Neural cell (in vitro differentiated cells): ENCODE results near the gene ZNF878. TPM values are rescaled to one million over a fixed set of nuclear protein-coding genes. Genes with fewer than 3 reads are reported as not detected.

Experiments used
- H2AFZ ChIP-seq: fragments of 200-600, 300-800 bp; sonication (generic), shearing (Covaris generic); 2 replicates; pipeline ENCODE4 v1.6.0; 2014; ENCODE audit warnings: low read depth, mild to moderate bottlenecking, antibody characterized with exemption, low read length, moderate library complexity
- H3F3A ChIP-seq: fragments of 200-600 bp; shearing (Covaris generic); 2 replicates; pipeline ENCODE4 v1.6.1; 2016; ENCODE audit warnings: mild to moderate bottlenecking, moderate library complexity, mixed read lengths, antibody characterized with exemption, low read length; ENCODE audit not compliant: insufficient read depth, poor library complexity, severe bottlenecking
- H3K27ac ChIP-seq: fragments of 200-600, 300-800 bp; sonication (generic), shearing (Covaris generic); 2 replicates; pipeline ENCODE4 v1.5.1; 2014; ENCODE audit warnings: mild to moderate bottlenecking, low read length, moderate library complexity
- H3K27me3 ChIP-seq: fragments of 300-800, 200-600 bp; sonication (generic), shearing (Covaris generic); 2 replicates; pipeline ENCODE4 v1.6.0; 2014; ENCODE audit warnings: mild to moderate bottlenecking, low read depth, low read length, moderate library complexity; ENCODE audit not compliant: insufficient read depth
- H3K36me3 ChIP-seq: fragments of 300-800, 200-600 bp; sonication (generic), shearing (Covaris generic); 2 replicates; pipeline ENCODE4 v1.5.1; 2014; ENCODE audit warnings: mild to moderate bottlenecking, antibody characterized with exemption, low read length, moderate library complexity; ENCODE audit not compliant: insufficient read depth
- H3K4me2 ChIP-seq: fragments of 300-800, 200-600 bp; sonication (generic), shearing (Covaris generic); 2 replicates; pipeline ENCODE4 v1.6.0; 2014; ENCODE audit warnings: mild to moderate bottlenecking, low read length
- H3K4me3 ChIP-seq: fragments of 300-800, 200-600 bp; sonication (generic), shearing (Covaris generic); 2 replicates; pipeline ENCODE4 v1.5.1; 2014; ENCODE audit warnings: mild to moderate bottlenecking, low read length, moderate library complexity
- H3K79me2 ChIP-seq: fragments of 200-600 bp; shearing (Covaris generic); replicated peaks from 2 replicates; pipeline ENCODE4 v1.6.0; 2014; ENCODE audit warnings: mild to moderate bottlenecking, low read length, moderate library complexity; ENCODE audit not compliant: insufficient read depth
- H3K9ac ChIP-seq: fragments of 300-800, 200-600 bp; sonication (generic), shearing (Covaris generic); 2 replicates; pipeline ENCODE4 v1.6.1; 2016; ENCODE audit warnings: mild to moderate bottlenecking, low read length, mixed read lengths
- H3K9me2 ChIP-seq: fragments of 200-600 bp; shearing (Covaris generic); 2 replicates; pipeline ENCODE4 v1.6.1; 2016; ENCODE audit warnings: mild to moderate bottlenecking, low read length, mixed read lengths; ENCODE audit not compliant: insufficient read depth
- H3K9me3 ChIP-seq: fragments of 200-600, 300-800 bp; sonication (generic), shearing (Covaris generic); 2 replicates; pipeline ENCODE4 v1.6.1; 2016; ENCODE audit warnings: mild to moderate bottlenecking, mixed run types, low read length, moderate library complexity, mixed read lengths
- H4K20me1 ChIP-seq: fragments of 200-600 bp; shearing (Covaris generic); 2 replicates; pipeline ENCODE4 v1.6.1; 2016; ENCODE audit warnings: mild to moderate bottlenecking, mixed run types; ENCODE audit not compliant: insufficient read depth
- EP300 ChIP-seq: fragments of 450-650 bp; conservative IDR thresholded peaks from 2 replicates; pipeline ENCODE4 v1.6.1; 2014; ENCODE audit warnings: antibody characterized with exemption, mild to moderate bottlenecking, moderate library complexity; ENCODE audit not compliant: poor library complexity, severe bottlenecking
- EZH2 ChIP-seq: fragments of 200-600, 300-800 bp; shearing (Covaris generic), sonication (generic); IDR thresholded peaks from 2 replicates; pipeline ENCODE4 v1.6.1; 2014; ENCODE audit warnings: antibody characterized with exemption, low read length, borderline replicate concordance, mild to moderate bottlenecking; ENCODE audit not compliant: insufficient read depth, poor library complexity, severe bottlenecking
- MXI1 ChIP-seq: fragments of 450-650 bp; conservative IDR thresholded peaks from 2 replicates; pipeline ENCODE4 v1.6.1; 2014; ENCODE audit warnings: antibody characterized with exemption, mild to moderate bottlenecking; ENCODE audit not compliant: poor library complexity, severe bottlenecking
- POLR2AphosphoS5 ChIP-seq: IDR thresholded peaks from 2 replicates; pipeline ENCODE4 v1.6.1; 2012
- RAD21 ChIP-seq: fragments of 450-650 bp; conservative IDR thresholded peaks from 2 replicates; pipeline ENCODE4 v1.6.1; 2014; ENCODE audit warnings: antibody characterized with exemption, mild to moderate bottlenecking, moderate library complexity
- SMC3 ChIP-seq: fragments of 450-650 bp; conservative IDR thresholded peaks from 2 replicates; pipeline ENCODE4 v1.6.1; 2014; ENCODE audit warnings: antibody characterized with exemption, mild to moderate bottlenecking, moderate library complexity; ENCODE audit not compliant: poor library complexity
- TAF1 ChIP-seq: IDR thresholded peaks from 2 replicates; pipeline ENCODE4 v1.6.1; 2012; ENCODE audit warnings: low read depth
- polyA plus RNA-seq: library from polyadenylated mRNA; depleted of rRNA; stranded (reverse); fragments of >200 nt; gene quantifications from 2 replicates; pipeline ENCODE4 v1.2.3, GENCODE V29; 2014
- TF ChIP-seq, protein P1 (sequence below): fragments of 450-650 bp; IDR thresholded peaks from 2 replicates; pipeline ENCODE4 v1.5.1; 2014; ENCODE audit warnings: antibody characterized with exemption, mild to moderate bottlenecking, moderate library complexity; ENCODE audit not compliant: poor library complexity, severe bottlenecking
- TF ChIP-seq, protein P2 (sequence below): IDR thresholded peaks from 2 replicates; pipeline ENCODE4 v1.6.1; 2012; ENCODE audit warnings: borderline replicate concordance

ZNF878 gene
- polyA plus RNA-seq, 1 donor from 2014 or later = 0.21 TPM

DNA sequence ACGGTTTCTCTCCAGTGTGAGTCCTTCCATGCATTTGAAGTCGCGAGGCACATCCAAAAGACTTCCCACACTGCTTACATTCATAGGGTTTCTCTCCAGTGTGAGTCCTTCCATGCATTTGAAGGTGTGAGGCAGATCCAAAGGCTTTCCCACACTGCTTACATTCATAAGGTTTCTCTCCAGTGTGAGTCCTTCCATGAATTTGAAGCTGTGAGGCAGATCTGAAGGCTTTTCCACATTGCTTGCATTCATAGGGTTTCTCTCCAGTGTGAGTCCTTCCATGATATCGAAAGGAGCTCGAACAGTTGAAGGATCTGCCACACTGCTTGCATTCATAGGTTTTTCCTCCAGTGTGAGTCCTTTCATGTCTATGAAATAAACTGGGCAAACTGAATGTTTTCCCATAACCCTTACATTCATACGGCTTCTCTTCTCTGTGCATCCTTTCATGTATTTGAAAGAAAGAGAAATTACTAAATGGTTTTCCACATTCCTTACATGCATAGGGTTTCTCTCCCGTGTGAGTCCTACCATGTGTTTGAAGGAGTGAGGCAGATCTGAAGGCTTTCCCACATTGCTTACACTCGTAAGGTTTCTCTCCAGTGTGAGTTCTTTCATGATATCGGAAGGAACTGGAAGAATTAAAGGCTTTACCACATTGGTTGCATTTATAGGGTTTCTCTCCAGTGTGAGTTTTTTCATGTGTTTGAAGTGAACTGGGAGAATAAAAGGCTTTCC lies 37.6 kb downstream of the ZNF878 start:
- Histone ChIP-seq H3K27ac (no peak overlapping the region), H3K9me3 (peaks cover 22% of the 10 kb centered on the region), H3K36me3 (peaks cover 43% of the 10 kb centered on the region), H3K4me2 (no peak overlapping the region), H3K9ac (no peak overlapping the region), H2AFZ (no peak overlapping the region), H3K4me3 (no peak overlapping the region), H3K79me2 (peaks cover 10% of the 10 kb centered on the region), H3K27me3 (no peaks in the 10 kb centered on the region), H3K9me2 (no peaks in the 10 kb centered on the region), H3F3A (no peaks in the 10 kb centered on the region), H4K20me1 (no peaks in the 10 kb centered on the region)
- TF ChIP-seq MXI1 (no peak), EP300 (no peak), TAF1 (no peak), EZH2 (no peak), SMC3 (no peak), POLR2AphosphoS5 (no peak), RAD21 (no peak)
- TF ChIP-seq, protein P1, sequence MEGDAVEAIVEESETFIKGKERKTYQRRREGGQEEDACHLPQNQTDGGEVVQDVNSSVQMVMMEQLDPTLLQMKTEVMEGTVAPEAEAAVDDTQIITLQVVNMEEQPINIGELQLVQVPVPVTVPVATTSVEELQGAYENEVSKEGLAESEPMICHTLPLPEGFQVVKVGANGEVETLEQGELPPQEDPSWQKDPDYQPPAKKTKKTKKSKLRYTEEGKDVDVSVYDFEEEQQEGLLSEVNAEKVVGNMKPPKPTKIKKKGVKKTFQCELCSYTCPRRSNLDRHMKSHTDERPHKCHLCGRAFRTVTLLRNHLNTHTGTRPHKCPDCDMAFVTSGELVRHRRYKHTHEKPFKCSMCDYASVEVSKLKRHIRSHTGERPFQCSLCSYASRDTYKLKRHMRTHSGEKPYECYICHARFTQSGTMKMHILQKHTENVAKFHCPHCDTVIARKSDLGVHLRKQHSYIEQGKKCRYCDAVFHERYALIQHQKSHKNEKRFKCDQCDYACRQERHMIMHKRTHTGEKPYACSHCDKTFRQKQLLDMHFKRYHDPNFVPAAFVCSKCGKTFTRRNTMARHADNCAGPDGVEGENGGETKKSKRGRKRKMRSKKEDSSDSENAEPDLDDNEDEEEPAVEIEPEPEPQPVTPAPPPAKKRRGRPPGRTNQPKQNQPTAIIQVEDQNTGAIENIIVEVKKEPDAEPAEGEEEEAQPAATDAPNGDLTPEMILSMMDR = no peak
- TF ChIP-seq, protein P2, sequence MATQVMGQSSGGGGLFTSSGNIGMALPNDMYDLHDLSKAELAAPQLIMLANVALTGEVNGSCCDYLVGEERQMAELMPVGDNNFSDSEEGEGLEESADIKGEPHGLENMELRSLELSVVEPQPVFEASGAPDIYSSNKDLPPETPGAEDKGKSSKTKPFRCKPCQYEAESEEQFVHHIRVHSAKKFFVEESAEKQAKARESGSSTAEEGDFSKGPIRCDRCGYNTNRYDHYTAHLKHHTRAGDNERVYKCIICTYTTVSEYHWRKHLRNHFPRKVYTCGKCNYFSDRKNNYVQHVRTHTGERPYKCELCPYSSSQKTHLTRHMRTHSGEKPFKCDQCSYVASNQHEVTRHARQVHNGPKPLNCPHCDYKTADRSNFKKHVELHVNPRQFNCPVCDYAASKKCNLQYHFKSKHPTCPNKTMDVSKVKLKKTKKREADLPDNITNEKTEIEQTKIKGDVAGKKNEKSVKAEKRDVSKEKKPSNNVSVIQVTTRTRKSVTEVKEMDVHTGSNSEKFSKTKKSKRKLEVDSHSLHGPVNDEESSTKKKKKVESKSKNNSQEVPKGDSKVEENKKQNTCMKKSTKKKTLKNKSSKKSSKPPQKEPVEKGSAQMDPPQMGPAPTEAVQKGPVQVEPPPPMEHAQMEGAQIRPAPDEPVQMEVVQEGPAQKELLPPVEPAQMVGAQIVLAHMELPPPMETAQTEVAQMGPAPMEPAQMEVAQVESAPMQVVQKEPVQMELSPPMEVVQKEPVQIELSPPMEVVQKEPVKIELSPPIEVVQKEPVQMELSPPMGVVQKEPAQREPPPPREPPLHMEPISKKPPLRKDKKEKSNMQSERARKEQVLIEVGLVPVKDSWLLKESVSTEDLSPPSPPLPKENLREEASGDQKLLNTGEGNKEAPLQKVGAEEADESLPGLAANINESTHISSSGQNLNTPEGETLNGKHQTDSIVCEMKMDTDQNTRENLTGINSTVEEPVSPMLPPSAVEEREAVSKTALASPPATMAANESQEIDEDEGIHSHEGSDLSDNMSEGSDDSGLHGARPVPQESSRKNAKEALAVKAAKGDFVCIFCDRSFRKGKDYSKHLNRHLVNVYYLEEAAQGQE = no peak

DNA sequence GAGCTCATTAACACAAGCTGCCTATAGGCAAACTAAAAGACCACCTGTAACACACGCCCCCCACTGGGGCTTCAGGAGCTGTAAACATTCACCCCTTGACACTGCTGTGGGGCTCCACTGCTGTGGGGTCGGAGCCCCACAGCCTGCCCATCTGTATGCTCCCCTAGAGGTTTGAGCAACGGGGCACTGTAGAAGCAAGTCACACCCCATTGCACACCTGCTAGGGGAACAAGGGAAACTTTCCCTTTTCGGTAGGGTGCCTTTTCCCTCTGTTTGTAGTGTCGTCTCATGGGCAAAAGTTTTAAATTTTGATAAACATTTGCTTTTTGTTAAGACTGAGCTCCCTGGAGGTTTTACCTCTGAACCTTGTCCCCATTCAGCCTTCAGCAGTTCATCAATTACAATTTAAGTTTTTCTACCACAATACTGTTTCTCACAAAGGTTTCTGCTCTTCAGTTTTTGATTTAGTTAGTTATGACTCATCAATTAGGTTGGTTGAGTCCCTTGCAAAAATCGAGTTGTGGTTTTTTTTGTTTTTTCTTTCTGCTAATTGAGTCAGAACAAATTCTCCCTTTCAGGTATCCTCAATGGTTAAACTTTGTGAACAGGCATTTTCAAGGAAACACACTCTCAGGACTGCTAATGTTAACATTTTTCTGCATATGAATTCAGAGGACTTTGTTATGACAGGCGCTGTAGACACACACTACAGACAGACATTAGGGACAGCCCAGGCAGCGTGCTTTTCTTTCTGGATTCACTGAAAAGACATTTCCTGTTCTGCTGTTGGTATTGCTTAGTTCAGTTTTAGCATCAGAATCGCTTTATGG lies 52.4 kb downstream of the ZNF878 start:
- Histone ChIP-seq H3K9me3 (no peaks in the 10 kb centered on the region), H3K4me3 (no peak overlapping the region), H3K27me3 (no peaks in the 10 kb centered on the region), H3K9ac (no peak overlapping the region), H3K79me2 (peaks cover 13% of the 10 kb centered on the region), H3K27ac (no peak overlapping the region), H3F3A (no peaks in the 10 kb centered on the region), H3K36me3 (no peaks in the 10 kb centered on the region), H3K9me2 (no peaks in the 10 kb centered on the region), H4K20me1 (no peaks in the 10 kb centered on the region), H3K4me2 (no peak overlapping the region), H2AFZ (no peak overlapping the region)
- TF ChIP-seq EP300 (no peak), SMC3 (no peak), RAD21 (no peak), TAF1 (no peak), MXI1 (no peak), EZH2 (no peak), POLR2AphosphoS5 (no peak)
- TF ChIP-seq, protein P1 = no peak
- TF ChIP-seq, protein P2 = no peak
